IMR-90 (cell line): ENCODE results near the gene SCFD2. TPM values are rescaled to one million over a fixed set of nuclear protein-coding genes. Genes with fewer than 3 reads are reported as not detected.
A peak's percentile ranks its signal among the peaks of the same experiment; 100 is the strongest.

Experiments used
- ATAC-seq: fragments of 200-7000 bp; cut with Tn5 transposase; 2 replicates; pipeline ENCODE4 v1.9.1; 2020; ENCODE audit warnings: low read depth, mild to moderate bottlenecking, moderate library complexity
- BruUV-seq: library from RNA; stranded (reverse); fragments of 400-500 nt; replicated peaks from 2 replicates; lab custom pipeline; 2021; lab: Mats Ljungman, UMichigan
- CTCF ChIA-PET: fragments of 300-600 bp; formaldehyde crosslinking; extraction: SDS; loops from one replicate; lab custom pipeline; 2021; ENCODE audit warnings: antibody characterized with exemption; lab: Yijun Ruan, JAX
- POLR2A ChIA-PET: fragments of 300-600 bp; sonication (Branson Sonifier 250); formaldehyde crosslinking; loops from one replicate; lab custom pipeline; 2022; ENCODE audit warnings: antibody characterized with exemption; ENCODE audit not compliant: unreplicated experiment; lab: Charles Lee
- DNase-seq: peaks from one replicate; pipeline ENCODE4 v3.0.0; 2013
- H2AFZ ChIP-seq: replicated peaks from 2 replicates; pipeline ENCODE3; 2013; ENCODE audit warnings: low read length, mild to moderate bottlenecking; ENCODE audit not compliant: poor library complexity
- H2AK5ac ChIP-seq: 2 replicates; pipeline ENCODE4 v1.6.1; 2013; ENCODE audit warnings: low read depth, low read length, inconsistent platforms
- H2AK9ac ChIP-seq: replicated peaks from 2 replicates; pipeline ENCODE3; 2013; ENCODE audit warnings: mild to moderate bottlenecking, low read depth, low read length, moderate library complexity; ENCODE audit not compliant: poor library complexity
- H2BK120ac ChIP-seq: 2 replicates; pipeline ENCODE4 v1.6.1; 2013; ENCODE audit warnings: low read depth, low read length, inconsistent platforms
- H2BK15ac ChIP-seq: 3 replicates; pipeline ENCODE4 v1.6.1; 2013; ENCODE audit warnings: low read depth, low read length, inconsistent platforms
- H2BK20ac ChIP-seq: 2 replicates; pipeline ENCODE4 v1.6.1; 2013; ENCODE audit warnings: low read depth, mild to moderate bottlenecking, inconsistent platforms, low read length, moderate library complexity
- H2BK5ac ChIP-seq: 2 replicates; pipeline ENCODE4 v1.6.1; 2013; ENCODE audit warnings: mild to moderate bottlenecking, low read depth, low read length, inconsistent platforms; ENCODE audit not compliant: poor library complexity, severe bottlenecking
- H3K14ac ChIP-seq: replicated peaks from 2 replicates; pipeline ENCODE4 v1.6.1; 2013; ENCODE audit warnings: low read depth, low read length, inconsistent platforms
- H3K18ac ChIP-seq: 2 replicates; pipeline ENCODE4 v1.6.1; 2013; ENCODE audit warnings: low read depth, low read length, control low read depth
- H3K23ac ChIP-seq: 2 replicates; pipeline ENCODE4 v1.6.1; 2013; ENCODE audit warnings: low read depth, low read length, inconsistent platforms
- H3K27ac ChIP-seq: 2 replicates; pipeline ENCODE4 v1.5.1; 2013; ENCODE audit warnings: mild to moderate bottlenecking, control low read depth, low read length; ENCODE audit not compliant: insufficient read depth
- H3K27me3 ChIP-seq: 2 replicates; pipeline ENCODE4 v1.6.1; 2013; ENCODE audit warnings: low read length; ENCODE audit not compliant: control insufficient read depth, insufficient read depth
- H3K36me3 ChIP-seq: 2 replicates; pipeline ENCODE4 v1.6.1; 2013; ENCODE audit warnings: low read length, mixed read lengths; ENCODE audit not compliant: control insufficient read depth, insufficient read depth
- H3K4ac ChIP-seq: 2 replicates; pipeline ENCODE4 v1.6.1; 2013; ENCODE audit warnings: low read depth, low read length, inconsistent platforms
- H3K4me1 ChIP-seq: 2 replicates; pipeline ENCODE4 v1.6.1; 2013; ENCODE audit warnings: low read length, mixed read lengths; ENCODE audit not compliant: control insufficient read depth, insufficient read depth
- H3K4me2 ChIP-seq: 2 replicates; pipeline ENCODE4 v1.6.1; 2013; ENCODE audit warnings: low read depth, mild to moderate bottlenecking, control low read depth, low read length, moderate library complexity
- H3K4me3 ChIP-seq: 2 replicates; pipeline ENCODE4 v1.5.1; 2013; ENCODE audit warnings: low read depth, mild to moderate bottlenecking, control low read depth, low read length, moderate library complexity; ENCODE audit not compliant: insufficient read depth
- H3K56ac ChIP-seq: 2 replicates; pipeline ENCODE4 v1.6.1; 2013; ENCODE audit warnings: low read length, inconsistent platforms; ENCODE audit not compliant: insufficient read depth; ENCODE audit errors: extremely low read depth
- H3K79me1 ChIP-seq, 2 experiments: 2 replicates each; pipeline ENCODE4 v1.6.1; 2013; ENCODE audit warnings: low read length in 2 of 2, inconsistent platforms in 1 of 2, low read depth in 1 of 2
- H3K9ac ChIP-seq: 2 replicates; pipeline ENCODE4 v1.6.1; 2013; ENCODE audit warnings: low read depth, low read length, control low read depth
- H3K9me1 ChIP-seq: 2 replicates; pipeline ENCODE4 v1.6.1; 2013; ENCODE audit warnings: low read length, inconsistent platforms; ENCODE audit not compliant: insufficient read depth
- H3K9me3 ChIP-seq: 2 replicates; pipeline ENCODE4 v1.6.1; 2013; ENCODE audit warnings: low read length; ENCODE audit not compliant: control insufficient read depth, insufficient read depth
- H4K20me1 ChIP-seq: 2 replicates; pipeline ENCODE4 v1.6.1; 2013; ENCODE audit warnings: low read length, inconsistent platforms; ENCODE audit not compliant: insufficient read depth
- H4K5ac ChIP-seq: 2 replicates; pipeline ENCODE4 v1.6.1; 2013; ENCODE audit warnings: mild to moderate bottlenecking, low read depth, low read length, control low read depth
- H4K8ac ChIP-seq, 2 experiments: 2 replicates each; pipeline ENCODE4 v1.6.1; 2013; ENCODE audit warnings: low read depth in 2 of 2, low read length in 2 of 2, control low read depth in 1 of 2, inconsistent platforms in 1 of 2
- H4K91ac ChIP-seq: 2 replicates; pipeline ENCODE4 v1.6.1; 2013; ENCODE audit warnings: low read depth, low read length, inconsistent platforms; ENCODE audit not compliant: insufficient read depth
- BHLHE40 ChIP-seq: fragments of 150-350 bp; IDR thresholded peaks from 2 replicates; pipeline ENCODE4 v1.6.1; 2016; ENCODE audit warnings: mild to moderate bottlenecking, low read depth, low read length
- CEBPB ChIP-seq: IDR thresholded peaks from 2 replicates; pipeline ENCODE4 v1.6.1; 2012; ENCODE audit warnings: low read depth, low read length, improper control_type of control experiment
- CHD1 ChIP-seq: IDR thresholded peaks from 2 replicates; pipeline ENCODE4 v1.6.1; 2012; ENCODE audit warnings: low read depth, low read length, improper control_type of control experiment
- FOS ChIP-seq: fragments of 150-350 bp; IDR thresholded peaks from 2 replicates; pipeline ENCODE4 v1.6.1; 2016; ENCODE audit warnings: low read depth, low read length
- MAFK ChIP-seq: IDR thresholded peaks from 2 replicates; pipeline ENCODE4 v1.6.1; 2012; ENCODE audit warnings: low read depth, low read length, improper control_type of control experiment
- MAZ ChIP-seq: IDR thresholded peaks from 2 replicates; pipeline ENCODE4 v1.6.1; 2012; ENCODE audit warnings: low read depth, mild to moderate bottlenecking, low read length, improper control_type of control experiment, moderate library complexity, borderline replicate concordance
- MXI1 ChIP-seq: IDR thresholded peaks from 2 replicates; pipeline ENCODE4 v1.6.1; 2012; ENCODE audit warnings: low read depth, mild to moderate bottlenecking, low read length, moderate library complexity, borderline replicate concordance
- POLR2A ChIP-seq: IDR thresholded peaks from 2 replicates; pipeline ENCODE4 v1.6.1; 2012; ENCODE audit warnings: mild to moderate bottlenecking, low read depth, low read length
- RAD21 ChIP-seq: IDR thresholded peaks from 2 replicates; pipeline ENCODE4 v1.6.1; 2012; ENCODE audit warnings: low read length, improper control_type of control experiment
- RCOR1 ChIP-seq: IDR thresholded peaks from 2 replicates; pipeline ENCODE4 v1.6.1; 2012; ENCODE audit warnings: mild to moderate bottlenecking, low read length, improper control_type of control experiment; ENCODE audit not compliant: insufficient replicate concordance
- RFX5 ChIP-seq: IDR thresholded peaks from 2 replicates; pipeline ENCODE4 v1.8.0; 2012; ENCODE audit warnings: low read depth, mild to moderate bottlenecking, low read length, moderate library complexity
- SMC3 ChIP-seq: fragments of 150-350 bp; IDR thresholded peaks from 2 replicates; pipeline ENCODE4 v1.6.1; 2016; ENCODE audit warnings: low read depth, mild to moderate bottlenecking, antibody characterized with exemption, low read length, moderate library complexity
- WGBS, 2 experiments: methylation state at CpG; one replicate each; pipeline versions ENCODE4 v1.1.5 to v1.1.7; 2013; ENCODE audit warnings: missing lambda C conversion rate in 2 of 2; ENCODE audit not compliant: insufficient read length in 1 of 2; ENCODE audit errors: extremely low coverage in 2 of 2; 5-methylcytosine and 5-hydroxymethylcytosine counted together
- dilution Hi-C: fragments of 300-500 bp; cut with HindIII; formaldehyde crosslinking; loops from one replicate; pipeline ENCODE4 v1.14.3; 2018; ENCODE audit warnings: low sequenced_read_pairs; ENCODE audit not compliant: unreplicated experiment
- in situ Hi-C: fragments of 300-500 bp; cut with MboI; formaldehyde crosslinking; loops from 3 replicates; pipeline ENCODE4 v1.14.3; 2019; ENCODE audit warnings: low sequenced_read_pairs, inconsistent platforms, mixed read lengths
- intact Hi-C: fragments of 100-400 bp; cut with micrococcal nuclease; formaldehyde crosslinking; loops from 2 replicates; pipeline ENCODE4 v1.10.0; 2022
- polyA plus RNA-seq, 3 experiments: library from polyadenylated mRNA; depleted of rRNA; stranded (reverse); fragments of >200 nt; gene quantifications; 2 replicates each; pipeline ENCODE4 v1.2.3, GENCODE V29; 2012; ENCODE audit warnings: low replicate concordance in 1 of 3
- total RNA-seq: library from RNA; depleted of rRNA; stranded (reverse); fragments of >200 nt; gene quantifications from 2 replicates; pipeline ENCODE4 v1.2.3, GENCODE V29; 2012
- TF ChIP-seq, protein P1 (sequence below): fragments of 150-350 bp; IDR thresholded peaks from 2 replicates; pipeline ENCODE4 v1.6.1; 2017; ENCODE audit warnings: mild to moderate bottlenecking, antibody characterized with exemption, low read length, low read depth
- TF ChIP-seq, protein P2 (sequence below): conservative IDR thresholded peaks from 2 replicates; pipeline ENCODE4 v1.5.1; 2012; ENCODE audit warnings: mild to moderate bottlenecking, low read depth, low read length, improper control_type of control experiment
- TF ChIP-seq, protein P3 (sequence below): fragments of 150-350 bp; IDR thresholded peaks from 2 replicates; pipeline ENCODE4 v1.6.1; 2016; ENCODE audit warnings: low read depth, mild to moderate bottlenecking, low read length, moderate library complexity, borderline replicate concordance

Gene SCFD2
- total and polyA plus RNA-seq, 2 of the 4 experiments (the other 2 are of a cell fraction): 18.9 to 62.4 TPM

DNA sequence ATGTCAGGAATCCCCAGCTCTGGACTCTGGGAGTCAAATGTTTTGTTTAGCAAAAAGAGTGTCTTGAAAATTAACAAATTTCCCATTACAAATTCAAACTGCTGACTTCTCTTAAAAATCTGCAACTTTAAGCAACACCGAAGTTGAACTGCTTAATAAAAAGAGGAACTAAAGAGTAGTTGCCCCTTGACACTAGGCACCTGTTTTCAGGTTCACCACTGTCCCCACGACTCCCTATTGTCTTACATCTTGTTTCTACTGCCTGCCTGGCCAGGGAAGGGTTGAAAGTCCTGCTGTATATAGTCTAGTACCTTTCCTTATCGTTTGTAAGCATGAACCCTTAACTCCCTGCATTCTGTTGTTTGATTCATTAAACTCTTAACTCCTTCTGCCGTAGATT is 173.9 kb downstream of the SCFD2 start:
- Histone ChIP-seq H4K91ac (peak overlapping the region; percentile 12; the same call in 1 of the 2 replicates), H3K14ac (no peak overlapping the region; the same call in 1 of the 2 replicates), H3K56ac (no peak overlapping the region), H3K18ac (peak overlapping the region; percentile 6; the same call in 1 of the 2 replicates), H3K4me1 (peaks cover 8% of the 10 kb centered on the region; the same call in 1 of the 2 replicates), H3K23ac (0 out of 2 replicates have a peak overlapping the region, but pooled peaks have one; percentile 29), H2BK20ac (peak overlapping the region; percentile 70; the same call in 1 of the 2 replicates), H4K20me1 (no peaks in the 10 kb centered on the region), H2BK15ac (peak overlapping the region; percentile 84; the same call in 2 of the 3 replicates), H3K4me2 (no peak overlapping the region), H2AFZ (no peak overlapping the region), H3K9ac (no peak overlapping the region), H3K27ac (no peak overlapping the region), H4K8ac (no peak overlapping the region), H2AK5ac (peak overlapping the region; percentile 18; the same call in 1 of the 2 replicates), H2BK120ac (peak overlapping the region; percentile 82), H3K36me3 (no peaks in the 10 kb centered on the region), H3K9me3 (no peaks in the 10 kb centered on the region), H3K4ac (peak overlapping the region; percentile 30), H3K27me3 (no peaks in the 10 kb centered on the region), H2AK9ac (no peak overlapping the region), H2BK5ac (no peak overlapping the region), H3K9me1 (0 out of 2 replicates have a peak, but pooled peaks cover 2% of the 10 kb centered on the region), H3K4me3 (no peak overlapping the region), H4K5ac (no peak overlapping the region), H3K79me1 (peaks cover 0 to 9% of the 10 kb centered on the region in 2 experiments; a peak in 2 of 4 replicates)
- intact Hi-C loops: loop anchor here (10.0 kb wide), 1 partner anchor 263 kb away; no protein-coding TSS in a partner anchor
- ATAC-seq (no peak), DNase-seq (no peak)
- ChIA-PET POLR2A (no interaction called here), CTCF (no interaction called here)
- WGBS, 2 experiments: no CpG with 5 or more reads among the region's 4 CpGs
- TF ChIP-seq FOS (no peak), BHLHE40 (no peak), RCOR1 (no peak), MXI1 (no peak), CHD1 (no peak), MAFK (no peak), CEBPB (no peak), RFX5 (no peak), RAD21 (no peak), SMC3 (no peak), POLR2A (no peak), MAZ (no peak)
- TF ChIP-seq, protein P1, sequence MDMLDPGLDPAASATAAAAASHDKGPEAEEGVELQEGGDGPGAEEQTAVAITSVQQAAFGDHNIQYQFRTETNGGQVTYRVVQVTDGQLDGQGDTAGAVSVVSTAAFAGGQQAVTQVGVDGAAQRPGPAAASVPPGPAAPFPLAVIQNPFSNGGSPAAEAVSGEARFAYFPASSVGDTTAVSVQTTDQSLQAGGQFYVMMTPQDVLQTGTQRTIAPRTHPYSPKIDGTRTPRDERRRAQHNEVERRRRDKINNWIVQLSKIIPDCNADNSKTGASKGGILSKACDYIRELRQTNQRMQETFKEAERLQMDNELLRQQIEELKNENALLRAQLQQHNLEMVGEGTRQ: no peak
- TF ChIP-seq, protein P2, sequence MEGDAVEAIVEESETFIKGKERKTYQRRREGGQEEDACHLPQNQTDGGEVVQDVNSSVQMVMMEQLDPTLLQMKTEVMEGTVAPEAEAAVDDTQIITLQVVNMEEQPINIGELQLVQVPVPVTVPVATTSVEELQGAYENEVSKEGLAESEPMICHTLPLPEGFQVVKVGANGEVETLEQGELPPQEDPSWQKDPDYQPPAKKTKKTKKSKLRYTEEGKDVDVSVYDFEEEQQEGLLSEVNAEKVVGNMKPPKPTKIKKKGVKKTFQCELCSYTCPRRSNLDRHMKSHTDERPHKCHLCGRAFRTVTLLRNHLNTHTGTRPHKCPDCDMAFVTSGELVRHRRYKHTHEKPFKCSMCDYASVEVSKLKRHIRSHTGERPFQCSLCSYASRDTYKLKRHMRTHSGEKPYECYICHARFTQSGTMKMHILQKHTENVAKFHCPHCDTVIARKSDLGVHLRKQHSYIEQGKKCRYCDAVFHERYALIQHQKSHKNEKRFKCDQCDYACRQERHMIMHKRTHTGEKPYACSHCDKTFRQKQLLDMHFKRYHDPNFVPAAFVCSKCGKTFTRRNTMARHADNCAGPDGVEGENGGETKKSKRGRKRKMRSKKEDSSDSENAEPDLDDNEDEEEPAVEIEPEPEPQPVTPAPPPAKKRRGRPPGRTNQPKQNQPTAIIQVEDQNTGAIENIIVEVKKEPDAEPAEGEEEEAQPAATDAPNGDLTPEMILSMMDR: no peak
- TF ChIP-seq, protein P3, sequence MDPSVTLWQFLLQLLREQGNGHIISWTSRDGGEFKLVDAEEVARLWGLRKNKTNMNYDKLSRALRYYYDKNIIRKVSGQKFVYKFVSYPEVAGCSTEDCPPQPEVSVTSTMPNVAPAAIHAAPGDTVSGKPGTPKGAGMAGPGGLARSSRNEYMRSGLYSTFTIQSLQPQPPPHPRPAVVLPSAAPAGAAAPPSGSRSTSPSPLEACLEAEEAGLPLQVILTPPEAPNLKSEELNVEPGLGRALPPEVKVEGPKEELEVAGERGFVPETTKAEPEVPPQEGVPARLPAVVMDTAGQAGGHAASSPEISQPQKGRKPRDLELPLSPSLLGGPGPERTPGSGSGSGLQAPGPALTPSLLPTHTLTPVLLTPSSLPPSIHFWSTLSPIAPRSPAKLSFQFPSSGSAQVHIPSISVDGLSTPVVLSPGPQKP: no peak
- BruUV-seq: no TSS peak
- in situ Hi-C loops: loop anchor here (10.0 to 25.0 kb wide), 3 partner anchors 167 to 720 kb away; no protein-coding TSS in a partner anchor
- dilution Hi-C loops: no loop called here
